Activated T-helper 17 cell treated with anti-CD3 and anti-CD28 coated beads, Interleukin-2, amount 50 U/mL, for 72 hours (primary cell): ENCODE results near the gene NDC1. TPM values are rescaled to one million over a fixed set of nuclear protein-coding genes. Genes with fewer than 3 reads are reported as not detected.

Source experiments
- ATAC-seq: fragments of 150-1000 bp; cut with Tn5 transposase; replicated peaks from 2 replicates; pipeline ENCODE4 v1.10.0; 2021; ENCODE audit warnings: mild to moderate bottlenecking, moderate library complexity
- H3K27ac Mint-ChIP-seq: one replicate; pipeline ENCODE4 v1.8.0; 2022; ENCODE audit warnings: mixed read lengths
- H3K27me3 Mint-ChIP-seq: one replicate; pipeline ENCODE4 v1.8.0; 2022; ENCODE audit warnings: mixed read lengths
- H3K36me3 Mint-ChIP-seq: one replicate; pipeline ENCODE4 v1.8.0; 2022; ENCODE audit warnings: low read depth, mild to moderate bottlenecking, mixed read lengths
- H3K4me1 Mint-ChIP-seq: one replicate; pipeline ENCODE4 v1.8.0; 2022; ENCODE audit warnings: mixed read lengths
- H3K4me3 Mint-ChIP-seq: one replicate; pipeline ENCODE4 v1.8.0; 2022; ENCODE audit warnings: mild to moderate bottlenecking, mixed read lengths
- H3K9me3 Mint-ChIP-seq: one replicate; pipeline ENCODE4 v1.8.0; 2022; ENCODE audit warnings: mixed read lengths
- total RNA-seq, 2 donors: library from RNA; stranded (reverse); gene quantifications; one replicate each; pipeline ENCODE4 v1.2.3, GENCODE V29; 2022

Gene NDC1
- total RNA-seq, 2 donors from 2014 or later: 23.3 to 44.5 TPM

DNA sequence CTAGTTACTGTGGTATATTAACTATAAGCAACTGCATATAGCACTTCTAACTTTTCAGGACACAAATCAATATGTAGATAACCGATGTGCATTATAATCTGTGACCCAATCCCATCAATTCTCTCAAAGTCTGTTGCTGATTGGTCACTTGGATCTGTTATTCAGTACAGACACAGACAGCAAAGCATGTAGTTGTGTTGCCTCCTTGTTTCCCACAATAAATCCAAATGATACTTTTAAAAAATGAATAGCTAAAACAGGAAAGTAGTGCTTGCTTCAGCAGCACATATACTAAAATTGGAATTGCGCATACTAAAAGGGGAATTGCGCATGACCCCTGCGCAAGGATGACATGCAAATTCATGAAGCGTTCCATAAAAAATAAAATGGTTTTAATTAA, 28.1 kb downstream of the NDC1 start:
- no peak overlapping the region for H3K4me3 Mint-ChIP-seq
- no peaks in the 10 kb centered on the region for H3K27me3 Mint-ChIP-seq
- peaks cover 98% of the 10 kb centered on the region for H3K36me3 Mint-ChIP-seq
- peaks cover 16% of the 10 kb centered on the region for H3K4me1 Mint-ChIP-seq
- ATAC-seq: no peak
- H3K27ac Mint-ChIP-seq: no peak overlapping the region
- H3K9me3 Mint-ChIP-seq: no peaks in the 10 kb centered on the region

- H3K4me3 Mint-ChIP-seq: no peak overlapping the region
- peaks cover 5% of the 10 kb centered on the region for H3K4me1 Mint-ChIP-seq
- no peaks in the 10 kb centered on the region for H3K9me3 Mint-ChIP-seq
- ATAC-seq: no peak
- no peaks in the 10 kb centered on the region for H3K27me3 Mint-ChIP-seq
- H3K27ac Mint-ChIP-seq: no peak overlapping the region
- peaks cover 98% of the 10 kb centered on the region for H3K36me3 Mint-ChIP-seq
These were observed 30.2 kb downstream of the NDC1 start for GRCh38 chr1:53807916-53808315.

- Mint-ChIP-seq H3K4me1 (no peaks in the 10 kb centered on the region), H3K9me3 (no peaks in the 10 kb centered on the region), H3K36me3 (peaks cover 100% of the 10 kb centered on the region), H3K27me3 (no peaks in the 10 kb centered on the region), H3K27ac (no peak overlapping the region), H3K4me3 (no peak overlapping the region)
- ATAC-seq: no peak
These were observed 33.1 kb downstream of the NDC1 start for GRCh38 chr1:53804791-53805505.

- no peak for ATAC-seq
- Mint-ChIP-seq H3K36me3 (peaks cover 100% of the 10 kb centered on the region), H3K27ac (no peak overlapping the region), H3K4me3 (no peak overlapping the region), H3K9me3 (no peaks in the 10 kb centered on the region), H3K4me1 (no peaks in the 10 kb centered on the region), H3K27me3 (no peaks in the 10 kb centered on the region)
These were observed 33.9 kb downstream of the NDC1 start for GRCh38 chr1:53804181-53804580.

GRCh38 chr1:53800621-53801020, 37.5 kb downstream of the NDC1 start:
- ATAC-seq: no peak
- H3K36me3 Mint-ChIP-seq: peaks cover 100% of the 10 kb centered on the region
- no peaks in the 10 kb centered on the region for H3K4me1 Mint-ChIP-seq
- H3K9me3 Mint-ChIP-seq: no peaks in the 10 kb centered on the region
- no peaks in the 10 kb centered on the region for H3K27me3 Mint-ChIP-seq
- no peak overlapping the region for H3K27ac Mint-ChIP-seq
- no peak overlapping the region for H3K4me3 Mint-ChIP-seq

DNA sequence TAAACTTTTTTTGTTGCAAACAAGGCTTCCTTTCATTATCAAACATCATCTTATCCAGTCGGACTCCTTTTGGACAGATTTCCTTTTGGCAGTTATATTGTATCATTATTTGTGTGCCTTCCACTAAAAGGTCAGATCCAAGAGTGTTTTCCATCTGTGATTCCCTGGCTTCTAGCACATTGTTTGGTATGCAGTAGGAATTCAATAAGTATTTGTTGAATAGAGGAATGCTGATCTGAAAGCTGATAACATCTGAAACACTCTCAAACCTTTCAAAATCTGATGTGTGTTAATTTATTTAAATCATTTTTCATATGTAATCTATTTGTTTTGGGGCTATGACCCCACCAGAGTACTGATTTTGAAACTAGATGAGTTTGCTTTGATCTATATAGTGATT, 39.0 kb downstream of the NDC1 start:
- no peak overlapping the region for H3K27ac Mint-ChIP-seq
- H3K9me3 Mint-ChIP-seq: no peaks in the 10 kb centered on the region
- no peak overlapping the region for H3K4me3 Mint-ChIP-seq
- H3K4me1 Mint-ChIP-seq: no peaks in the 10 kb centered on the region
- no peak for ATAC-seq
- H3K36me3 Mint-ChIP-seq: peaks cover 100% of the 10 kb centered on the region
- H3K27me3 Mint-ChIP-seq: no peaks in the 10 kb centered on the region

DNA sequence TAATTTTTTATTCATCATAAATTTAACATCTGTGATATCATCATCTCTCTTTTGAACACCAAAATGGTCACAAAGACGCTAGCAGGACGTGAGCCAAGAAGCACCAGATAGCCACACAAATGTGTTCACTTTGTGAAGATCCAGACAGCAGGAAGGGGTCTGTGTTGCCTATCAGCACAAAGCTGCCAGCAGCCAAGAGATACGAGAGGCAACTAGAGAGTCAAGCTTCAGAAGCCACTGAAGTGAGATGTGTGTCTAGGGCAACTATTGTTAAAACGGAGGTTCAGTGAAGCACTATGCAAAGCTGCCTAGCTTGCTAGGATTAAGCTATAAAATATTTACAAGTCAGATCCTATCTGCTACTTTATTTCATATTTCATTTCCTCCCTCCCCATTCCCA, 45.3 kb downstream of the NDC1 start:
- ATAC-seq: no peak
- no peak overlapping the region for H3K27ac Mint-ChIP-seq
- H3K36me3 Mint-ChIP-seq: peaks cover 94% of the 10 kb centered on the region
- H3K4me3 Mint-ChIP-seq: no peak overlapping the region
- H3K9me3 Mint-ChIP-seq: no peaks in the 10 kb centered on the region
- no peaks in the 10 kb centered on the region for H3K27me3 Mint-ChIP-seq
- no peaks in the 10 kb centered on the region for H3K4me1 Mint-ChIP-seq

DNA sequence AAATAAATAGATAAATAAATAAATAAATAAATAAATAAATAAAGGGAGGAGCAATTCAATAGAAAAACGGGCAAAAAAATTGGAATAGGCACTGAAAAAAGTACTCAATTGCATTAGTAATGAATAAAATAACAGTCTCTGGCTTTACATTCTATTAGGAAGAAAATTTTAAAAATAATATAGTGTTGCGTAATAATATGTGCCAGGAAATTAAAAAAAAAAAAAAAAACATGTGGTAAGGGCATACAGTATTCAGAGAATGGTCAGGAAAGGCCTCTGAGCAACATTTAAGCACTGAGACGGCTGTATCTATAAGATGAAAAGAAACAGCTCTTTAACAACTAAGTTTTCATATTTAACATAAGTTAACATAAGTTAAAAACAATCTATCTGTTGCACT, 50.4 kb downstream of the NDC1 start:
- H3K27ac Mint-ChIP-seq: no peak overlapping the region
- no peak overlapping the region for H3K4me3 Mint-ChIP-seq
- no peak for ATAC-seq
- peaks cover 94% of the 10 kb centered on the region for H3K36me3 Mint-ChIP-seq
- H3K9me3 Mint-ChIP-seq: no peaks in the 10 kb centered on the region
- no peaks in the 10 kb centered on the region for H3K27me3 Mint-ChIP-seq
- H3K4me1 Mint-ChIP-seq: peaks cover 10% of the 10 kb centered on the region

DNA sequence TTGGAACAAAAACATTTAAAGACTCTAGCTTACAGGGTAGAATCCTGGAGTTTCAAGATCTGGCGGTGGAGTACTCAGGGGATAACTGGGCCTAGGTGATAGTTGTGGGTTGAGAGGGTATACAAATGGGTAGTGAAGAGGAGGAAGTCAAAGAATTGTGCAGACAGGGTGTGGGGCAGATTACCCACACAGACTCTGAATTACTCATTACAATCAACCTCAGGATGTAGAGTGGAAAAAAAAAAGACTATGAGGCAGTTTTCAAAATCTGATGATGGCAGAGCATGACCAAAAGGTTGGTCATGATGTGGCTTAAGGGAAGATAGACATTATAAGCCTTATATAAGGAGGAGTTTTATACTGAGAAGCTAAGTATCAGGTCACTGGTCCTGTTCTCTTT, 55.0 kb downstream of the NDC1 start:
- Mint-ChIP-seq H3K4me3 (no peak overlapping the region), H3K27ac (peak overlapping the region; percentile 86), H3K27me3 (no peaks in the 10 kb centered on the region), H3K36me3 (peaks cover 93% of the 10 kb centered on the region), H3K9me3 (no peaks in the 10 kb centered on the region), H3K4me1 (peaks cover 14% of the 10 kb centered on the region)
- peak; percentile 99 for ATAC-seq

DNA sequence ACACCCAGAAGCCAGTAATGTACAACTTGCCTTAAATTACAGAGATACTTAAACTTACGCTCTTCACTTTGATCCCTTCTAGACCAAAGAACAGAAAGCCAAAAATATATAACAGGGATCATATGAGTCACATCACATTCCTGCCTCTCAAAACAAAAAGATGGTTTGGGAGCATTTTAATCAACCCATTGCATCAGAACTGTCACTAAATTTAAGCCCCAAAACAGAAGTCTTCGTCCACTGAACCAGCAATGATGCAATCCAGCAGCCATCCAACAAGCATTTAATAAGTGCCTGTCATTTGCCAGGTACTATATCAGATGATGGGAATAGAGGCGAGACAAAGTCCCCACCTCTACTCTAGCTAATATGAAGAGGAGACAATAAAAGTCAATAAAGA, 56.4 kb downstream of the NDC1 start:
- H3K4me3 Mint-ChIP-seq: no peak overlapping the region
- ATAC-seq: no peak
- H3K27me3 Mint-ChIP-seq: no peaks in the 10 kb centered on the region
- peak overlapping the region; percentile 29 for H3K27ac Mint-ChIP-seq
- peaks cover 93% of the 10 kb centered on the region for H3K36me3 Mint-ChIP-seq
- H3K9me3 Mint-ChIP-seq: no peaks in the 10 kb centered on the region
- peaks cover 14% of the 10 kb centered on the region for H3K4me1 Mint-ChIP-seq

DNA sequence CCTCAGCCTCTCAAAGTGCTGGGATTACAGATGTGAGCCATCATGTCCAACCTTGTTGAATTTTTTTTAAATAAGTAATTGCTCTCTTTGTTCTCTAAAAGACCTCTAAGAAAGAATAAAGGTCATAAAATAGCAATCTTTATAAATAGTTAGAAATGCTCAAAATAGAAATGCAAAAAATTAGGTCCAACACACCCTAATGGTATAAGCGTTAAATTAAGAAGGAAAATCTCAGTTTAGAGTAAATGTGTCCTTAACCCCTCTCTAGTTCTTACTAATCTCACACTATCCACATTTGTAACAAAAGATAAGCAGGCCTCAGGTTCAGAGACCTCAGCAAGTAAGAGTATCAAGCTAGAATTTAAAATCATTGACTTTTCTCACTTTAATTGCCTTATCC, 60.8 kb downstream of the NDC1 start:
- H3K9me3 Mint-ChIP-seq: no peaks in the 10 kb centered on the region
- no peak overlapping the region for H3K4me3 Mint-ChIP-seq
- H3K4me1 Mint-ChIP-seq: peaks cover 4% of the 10 kb centered on the region
- no peaks in the 10 kb centered on the region for H3K27me3 Mint-ChIP-seq
- no peak for ATAC-seq
- peaks cover 88% of the 10 kb centered on the region for H3K36me3 Mint-ChIP-seq
- H3K27ac Mint-ChIP-seq: no peak overlapping the region

GRCh38 chr1:53771648-53772047, 66.4 kb downstream of the NDC1 start:
- no peak overlapping the region for H3K4me3 Mint-ChIP-seq
- peak; percentile 43 for ATAC-seq
- H3K36me3 Mint-ChIP-seq: peaks cover 92% of the 10 kb centered on the region
- peaks cover 6% of the 10 kb centered on the region for H3K4me1 Mint-ChIP-seq
- H3K9me3 Mint-ChIP-seq: no peaks in the 10 kb centered on the region
- H3K27me3 Mint-ChIP-seq: no peaks in the 10 kb centered on the region
- H3K27ac Mint-ChIP-seq: no peak overlapping the region

GRCh38 chr1:53769780-53770179, 68.3 kb downstream of the NDC1 start:
- peaks cover 8% of the 10 kb centered on the region for H3K4me1 Mint-ChIP-seq
- H3K27ac Mint-ChIP-seq: no peak overlapping the region
- H3K9me3 Mint-ChIP-seq: no peaks in the 10 kb centered on the region
- no peaks in the 10 kb centered on the region for H3K27me3 Mint-ChIP-seq
- ATAC-seq: peak; percentile 45
- peaks cover 95% of the 10 kb centered on the region for H3K36me3 Mint-ChIP-seq
- no peak overlapping the region for H3K4me3 Mint-ChIP-seq

GRCh38 chr1:53769184-53769583, 68.9 kb downstream of the NDC1 start:
- ATAC-seq: no peak
- Mint-ChIP-seq H3K4me3 (no peak overlapping the region), H3K27ac (no peak overlapping the region), H3K36me3 (peaks cover 96% of the 10 kb centered on the region), H3K4me1 (peaks cover 8% of the 10 kb centered on the region), H3K27me3 (no peaks in the 10 kb centered on the region), H3K9me3 (no peaks in the 10 kb centered on the region)

DNA sequence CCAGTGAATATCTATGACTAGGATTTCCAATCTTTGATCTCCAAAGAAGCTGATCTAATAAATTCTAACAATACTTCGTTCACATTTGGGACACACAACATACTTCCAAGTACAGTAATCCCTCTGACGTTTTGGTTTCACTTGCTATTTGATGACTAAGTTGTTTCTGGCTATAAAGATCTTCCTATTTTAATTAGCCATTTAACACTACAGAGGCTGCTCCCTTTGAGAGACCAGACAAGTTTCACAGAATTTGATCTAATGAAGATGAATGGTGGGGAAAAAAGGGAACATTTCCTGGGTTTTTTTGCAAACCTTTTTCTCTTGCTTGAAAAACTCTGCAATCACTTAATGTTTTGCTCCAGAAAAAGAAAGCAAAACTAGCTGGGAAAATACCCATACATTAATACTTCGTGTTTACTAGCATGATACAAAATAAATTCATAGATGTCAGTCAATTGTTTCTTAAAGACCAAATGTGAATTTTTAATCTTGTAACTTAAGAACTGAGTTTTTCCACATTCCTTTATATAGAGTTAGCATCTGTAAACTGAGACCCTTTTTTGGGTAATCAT, 71.2 kb downstream of the NDC1 start:
- Mint-ChIP-seq H3K9me3 (no peaks in the 10 kb centered on the region), H3K36me3 (peaks cover 73% of the 10 kb centered on the region), H3K4me3 (peak overlapping the region; percentile 62), H3K4me1 (peaks cover 8% of the 10 kb centered on the region), H3K27ac (peak overlapping the region; percentile 81), H3K27me3 (no peaks in the 10 kb centered on the region)
- ATAC-seq: peak; percentile 66
